ENCODE results near the gene EPS15.
A peak's percentile ranks its signal among the peaks of the same experiment; 100 is the strongest.
"Not testable (repeated sequence)": the region's sequence is repeated elsewhere in the genome, so short reads cannot be mapped to it uniquely, and the experiment has no call there.

EPS15 gene

DNA sequence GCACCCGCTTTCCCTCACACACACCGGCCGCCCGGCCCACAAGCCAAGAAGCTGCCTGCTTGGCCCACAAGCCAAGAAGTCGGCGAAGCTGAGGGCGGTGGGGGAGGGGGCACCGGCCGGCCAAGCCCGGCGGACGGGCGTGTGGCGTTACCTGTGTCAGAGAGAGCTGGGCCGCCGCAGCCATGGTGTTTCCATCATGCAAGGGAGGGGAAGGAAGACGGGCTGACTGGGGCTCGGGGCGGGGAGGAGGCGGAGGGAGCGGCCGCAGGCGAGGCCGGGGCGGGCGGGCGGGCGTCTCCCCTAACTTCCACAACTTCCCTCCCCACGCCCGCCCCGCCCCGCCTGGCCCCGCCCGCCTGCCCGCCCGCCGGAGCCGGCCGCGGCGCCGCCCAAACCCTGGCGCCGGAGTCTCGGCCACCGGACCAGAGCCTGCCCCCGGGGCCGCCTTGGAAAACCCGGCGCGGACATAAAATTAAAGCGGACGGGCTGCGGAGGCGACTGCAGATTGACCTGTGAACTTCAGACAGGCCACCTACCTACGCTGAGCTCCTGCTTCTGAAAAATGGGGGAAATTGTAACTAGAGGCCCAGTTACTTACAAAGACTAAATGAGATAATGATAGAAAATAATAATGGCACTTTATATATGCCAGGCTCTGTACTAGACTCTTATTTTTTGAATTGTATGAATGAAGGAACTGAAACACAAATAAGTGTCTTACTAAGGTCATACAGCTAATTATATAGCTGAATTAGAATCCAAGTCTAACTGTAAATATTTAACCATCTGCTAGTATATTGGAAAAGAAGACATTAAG lies at the start of gene EPS15:
Gene EPS15, minus strand, starts transcription at position 219 of the 817 bp plus-strand sequence. Its CDS starts 35 bp downstream, at position 184.
- FAIRE-seq: no peak
- DNase-seq (ENCODE audit: insufficient read length, low spot score): peak; percentile 72

- FAIRE-seq (no peak), DNase-seq (ENCODE audit: insufficient read length, low spot score) (no peak)
Measured at GRCh38 chr1:51568231-51568935, 49.3 kb upstream of the EPS15 start.

DNA sequence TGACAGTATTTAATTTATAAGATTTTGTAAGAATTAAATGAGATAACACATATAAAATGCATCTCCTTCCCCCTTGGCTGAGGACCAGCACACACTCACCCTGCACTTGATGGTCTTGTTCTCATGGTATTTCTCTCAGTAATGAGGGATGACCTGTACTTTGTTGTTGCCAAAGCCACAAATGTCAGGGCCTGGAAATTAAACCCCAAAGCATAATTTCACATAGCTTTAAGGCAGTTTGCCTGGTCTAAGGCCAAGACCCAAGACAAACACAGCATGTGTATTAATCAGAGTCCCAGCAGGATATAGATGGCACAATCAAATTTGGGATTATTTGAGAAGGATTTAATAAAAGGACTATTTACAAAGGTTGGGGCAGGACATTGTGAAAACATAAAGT lies 48.6 kb upstream of the EPS15 start:
- FAIRE-seq (no peak), DNase-seq (ENCODE audit: insufficient read length, low spot score) (no peak)

DNA sequence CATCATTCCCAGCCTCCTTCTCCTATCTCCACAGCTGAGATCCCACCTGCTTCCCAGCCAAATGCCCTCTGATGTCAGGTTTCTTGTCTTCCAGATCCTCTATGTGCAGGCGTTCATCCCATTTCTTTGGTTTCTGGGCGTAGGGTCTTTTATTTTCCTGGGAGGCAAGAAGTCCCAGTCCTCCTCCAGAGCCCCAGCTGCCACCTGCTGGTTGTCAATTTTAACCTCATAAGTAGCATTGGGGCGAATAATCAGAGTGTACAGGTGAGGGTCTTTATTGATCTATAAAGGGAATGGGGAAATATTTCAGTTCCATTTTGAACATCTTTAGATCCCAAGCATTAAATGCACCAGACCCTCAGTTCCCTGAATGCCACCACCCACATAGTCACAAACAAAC lies 47.2 kb upstream of the EPS15 start:
- FAIRE-seq (no peak), DNase-seq (ENCODE audit: insufficient read length, low spot score) (no peak)

DNA sequence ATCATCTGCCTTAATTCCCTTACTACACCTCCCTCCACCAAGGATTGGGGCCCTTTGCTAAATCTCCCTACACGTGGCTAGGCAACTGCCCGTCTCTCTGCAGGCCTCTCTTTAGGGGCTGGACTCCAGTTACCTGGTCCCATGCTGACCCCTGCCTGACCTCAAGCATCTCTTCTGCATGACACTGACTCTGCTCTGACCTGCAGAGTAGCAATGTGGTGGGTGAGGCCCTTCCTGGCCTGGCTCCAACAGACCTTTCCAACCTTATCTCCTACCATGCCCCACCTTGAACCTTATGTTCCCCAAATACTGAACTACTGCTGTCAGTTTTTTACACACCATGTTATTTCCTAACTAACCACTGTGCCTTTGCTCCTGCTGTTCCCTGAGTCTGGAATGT lies 45.9 kb upstream of the EPS15 start:
- DNase-seq (ENCODE audit: insufficient read length, low spot score): no peak
- FAIRE-seq: no peak

GRCh38 chr1:51564124-51564523 lies 45.1 kb upstream of the EPS15 start:
- no peak for FAIRE-seq
- DNase-seq (ENCODE audit: insufficient read length, low spot score): no peak

GRCh38 chr1:51561702-51562101 lies 42.6 kb upstream of the EPS15 start:
- FAIRE-seq: no peak
- no peak for DNase-seq (ENCODE audit: insufficient read length, low spot score)

GRCh38 chr1:51560895-51561294 lies 41.8 kb upstream of the EPS15 start:
- DNase-seq (ENCODE audit: insufficient read length, low spot score); FAIRE-seq: not testable (repeated sequence)

DNA sequence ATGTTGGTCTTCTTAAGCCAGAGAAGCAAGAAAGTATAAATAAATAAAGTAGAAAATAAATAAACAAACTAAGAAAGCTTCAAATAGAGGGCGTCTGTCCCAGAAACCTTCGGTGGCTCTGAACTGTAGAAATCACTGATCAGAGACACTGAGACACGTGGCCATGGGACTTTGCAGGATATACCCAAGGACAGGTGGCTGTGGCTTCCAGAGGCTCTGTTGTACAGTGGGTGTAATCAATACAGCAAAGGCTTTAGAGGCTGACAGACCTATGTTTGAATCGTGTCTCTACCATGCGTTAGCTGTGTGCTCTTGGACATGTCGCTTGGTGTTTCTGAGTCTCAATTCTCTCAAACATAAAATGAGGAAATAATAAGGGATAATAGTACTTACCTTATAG lies 41.0 kb upstream of the EPS15 start:
- FAIRE-seq: no peak
- no peak for DNase-seq (ENCODE audit: insufficient read length, low spot score)

GRCh38 chr1:51559501-51559900 lies 40.4 kb upstream of the EPS15 start:
- FAIRE-seq: no peak
- no peak for DNase-seq (ENCODE audit: insufficient read length, low spot score)

DNA sequence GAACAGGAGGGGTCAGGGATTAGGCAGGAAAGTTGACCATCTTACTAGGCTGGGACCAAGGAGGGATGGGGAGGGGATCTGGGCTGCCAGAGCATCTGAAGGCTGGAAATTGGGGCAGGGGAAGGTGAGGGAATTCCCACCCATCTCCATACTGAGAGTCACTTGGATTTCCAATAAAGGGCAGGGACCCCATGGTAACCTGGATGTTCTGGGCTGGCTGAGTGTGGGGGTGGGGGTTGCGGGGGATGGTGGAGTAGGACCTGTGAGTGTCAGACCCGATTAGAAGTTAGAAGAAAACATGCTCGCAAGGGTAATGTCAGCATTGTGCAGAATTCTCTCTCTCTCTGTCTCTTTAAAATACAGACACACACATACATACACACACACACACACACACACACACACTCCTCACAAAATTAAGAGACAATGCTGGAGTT lies 40.0 kb upstream of the EPS15 start:
- FAIRE-seq: no peak
- no peak for DNase-seq (ENCODE audit: insufficient read length, low spot score)

GRCh38 chr1:51558375-51558924 lies 39.4 kb upstream of the EPS15 start:
- peak; percentile 45 for DNase-seq (ENCODE audit: insufficient read length, low spot score)
- FAIRE-seq: peak; percentile 31

DNA sequence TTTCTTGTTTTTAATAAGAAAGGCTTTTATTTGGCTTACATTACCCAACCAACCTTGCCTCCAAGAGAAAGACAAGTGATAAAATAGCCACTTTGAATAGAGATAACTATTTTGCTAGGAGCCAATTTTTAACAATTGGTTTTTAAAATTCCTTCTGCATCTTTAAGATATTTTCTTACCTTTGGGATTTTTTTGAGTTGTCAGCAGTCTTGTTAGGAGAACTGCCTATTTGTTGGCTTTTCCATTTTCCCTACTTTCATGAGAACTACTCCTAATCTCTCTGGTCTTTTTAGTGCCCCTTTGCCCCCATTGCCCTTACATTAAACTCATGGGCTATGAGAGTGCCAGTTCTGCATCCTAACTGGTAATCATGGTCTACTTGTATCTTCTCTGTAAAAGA lies 38.1 kb upstream of the EPS15 start:
- DNase-seq (ENCODE audit: insufficient read length, low spot score) (no peak), FAIRE-seq (no peak)

- FAIRE-seq (no peak), DNase-seq (ENCODE audit: insufficient read length, low spot score) (no peak)
Measured at GRCh38 chr1:51555866-51556619, 37.0 kb upstream of the EPS15 start.

GRCh38 chr1:51553911-51554310 lies 34.8 kb upstream of the EPS15 start:
- no peak for FAIRE-seq
- no peak for DNase-seq (ENCODE audit: insufficient read length, low spot score)

GRCh38 chr1:51552929-51553807 lies 34.1 kb upstream of the EPS15 start:
- DNase-seq (ENCODE audit: insufficient read length, low spot score): no peak
- FAIRE-seq: no peak

- FAIRE-seq (no peak), DNase-seq (ENCODE audit: insufficient read length, low spot score) (no peak)
Measured at GRCh38 chr1:51551848-51552296, 32.8 kb upstream of the EPS15 start.

GRCh38 chr1:51551081-51551480 lies 32.0 kb upstream of the EPS15 start:
- no peak for DNase-seq (ENCODE audit: insufficient read length, low spot score)
- no peak for FAIRE-seq

- DNase-seq (ENCODE audit: insufficient read length, low spot score) (no peak), FAIRE-seq (no peak)
Measured at GRCh38 chr1:51549901-51550300, 30.8 kb upstream of the EPS15 start.

- DNase-seq (ENCODE audit: insufficient read length, low spot score) (no peak), FAIRE-seq (no peak)
Measured at GRCh38 chr1:51549016-51549619, 30.1 kb upstream of the EPS15 start.

Measured in HTR-8/SVneo (cell line).